Central memory CD4-positive, alpha-beta T cell (primary cell): ENCODE results near the gene PER2.

Experiments
- DNase-seq: peaks from one replicate; pipeline ENCODE4 v3.0.0; 2022

The PER2 gene

GRCh38 chr2:238306672-238306998, 18.2 kb upstream of the PER2 start:
- no peak for DNase-seq

GRCh38 chr2:238305965-238306671, 17.7 kb upstream of the PER2 start:
- DNase-seq, result no peak

- no peak for DNase-seq
These were observed 16.9 kb upstream of the PER2 start for GRCh38 chr2:238305092-238305862.

- no peak for DNase-seq
These were observed 15.7 kb upstream of the PER2 start for GRCh38 chr2:238304116-238304515.

GRCh38 chr2:238302751-238303150, 14.3 kb upstream of the PER2 start:
- DNase-seq, result no peak

GRCh38 chr2:238302087-238302486, 13.7 kb upstream of the PER2 start:
- DNase-seq, result no peak

GRCh38 chr2:238299803-238300202, 11.4 kb upstream of the PER2 start:
- DNase-seq, result no peak

GRCh38 chr2:238296638-238297457, 8.4 kb upstream of the PER2 start:
- no peak for DNase-seq

GRCh38 chr2:238295144-238296112, 7.0 kb upstream of the PER2 start:
- DNase-seq, result no peak

- DNase-seq, result no peak
These were observed 6.2 kb upstream of the PER2 start for GRCh38 chr2:238294393-238295143.

GRCh38 chr2:238294046-238294392, 5.6 kb upstream of the PER2 start:
- DNase-seq, result no peak

- no peak for DNase-seq
These were observed 3.3 kb upstream of the PER2 start for GRCh38 chr2:238291550-238292281.

- DNase-seq, result no peak
These were observed 2.5 kb upstream of the PER2 start for GRCh38 chr2:238290715-238291549.

- DNase-seq, result no peak
These were observed 1.7 kb upstream of the PER2 start for GRCh38 chr2:238290091-238290509.

GRCh38 chr2:238289574-238289973, 1.2 kb upstream of the PER2 start:
- no peak for DNase-seq

- peak; percentile 98 for DNase-seq
These were observed 502 bp upstream of the PER2 start for GRCh38 chr2:238288650-238289573.

- DNase-seq, result no peak
These were observed 1.2 kb downstream of the PER2 start for GRCh38 chr2:238286987-238287736.

- no peak for DNase-seq
These were observed 1.9 kb downstream of the PER2 start for GRCh38 chr2:238286551-238286950.
